Measurements from ENCODE around the gene PIK3R1. TPM values are rescaled to one million over a fixed set of nuclear protein-coding genes. Genes with fewer than 3 reads are reported as not detected.

The PIK3R1 gene
- total RNA-seq, 1 donor from 2014 or later, result 80.4 TPM

GRCh38 chr5:68347536-68347935 is 132.0 kb downstream of the PIK3R1 start:
- Mint-ChIP-seq H3K36me3 (peaks cover 2% of the 10 kb centered on the region), H3K9me3 (peaks cover 16% of the 10 kb centered on the region), H3K27ac (no peak overlapping the region), H3K4me3 (no peak overlapping the region), H3K4me1 (peaks cover 15% of the 10 kb centered on the region), H3K27me3 (ENCODE audit: low read depth) (no peaks in the 10 kb centered on the region)
- TF ChIP-seq CTCF (IDR thresholded peaks at IDR 0.05; ENCODE audit: unreplicated experiment), result no peak
- DNase-seq (ENCODE audit: low spot score in 2 of 2, unreplicated experiment in 2 of 2), result no peak

- no peak for DNase-seq (ENCODE audit: low spot score in 2 of 2, unreplicated experiment in 2 of 2)
- no peak overlapping the region for H3K4me3 Mint-ChIP-seq
- H3K27ac Mint-ChIP-seq, result no peak overlapping the region
- H3K36me3 Mint-ChIP-seq, result peaks cover 2% of the 10 kb centered on the region
- no peak for TF ChIP-seq CTCF (IDR thresholded peaks at IDR 0.05; ENCODE audit: unreplicated experiment)
- H3K27me3 Mint-ChIP-seq (ENCODE audit: low read depth), result no peaks in the 10 kb centered on the region
- peaks cover 16% of the 10 kb centered on the region for H3K9me3 Mint-ChIP-seq
- H3K4me1 Mint-ChIP-seq, result peaks cover 21% of the 10 kb centered on the region
These were observed 133.1 kb downstream of the PIK3R1 start for GRCh38 chr5:68348447-68349222.

GRCh38 chr5:68350176-68350575 is 134.6 kb downstream of the PIK3R1 start:
- H3K4me1 Mint-ChIP-seq, result peaks cover 21% of the 10 kb centered on the region
- no peak for TF ChIP-seq CTCF (IDR thresholded peaks at IDR 0.05; ENCODE audit: unreplicated experiment)
- no peak for DNase-seq (ENCODE audit: low spot score in 2 of 2, unreplicated experiment in 2 of 2)
- H3K4me3 Mint-ChIP-seq, result no peak overlapping the region
- no peak overlapping the region for H3K27ac Mint-ChIP-seq
- H3K36me3 Mint-ChIP-seq, result peaks cover 2% of the 10 kb centered on the region
- H3K9me3 Mint-ChIP-seq, result peaks cover 16% of the 10 kb centered on the region
- H3K27me3 Mint-ChIP-seq (ENCODE audit: low read depth), result no peaks in the 10 kb centered on the region

Data from mesothelial cell of epicardium (in vitro differentiated cells).